Stimulated activated naive B cell treated with anti-CD40 and anti-IgM and Interleukin-4, amounts not matched to agents 10 μg/mL and 1 μg/mL and 100 μg/mL, for 72 hours (primary cell): ENCODE data around the gene ROM1.
"Not testable (repeated sequence)": the region's sequence is repeated elsewhere in the genome, so short reads cannot be mapped to it uniquely, and the experiment has no call there.

Source experiments
- ATAC-seq, 2 donors: fragments of 150-1000 bp; cut with Tn5 transposase; replicated peaks; 2 replicates each; pipeline ENCODE4 v1.10.0; 2021; ENCODE audit warnings: moderate library complexity in 1 of 2
- DNase-seq: peaks from one replicate; pipeline ENCODE4 v3.0.0; 2021
- H3K27ac Mint-ChIP-seq: one replicate; pipeline ENCODE4 v1.8.0; 2022; ENCODE audit warnings: mild to moderate bottlenecking, mixed read lengths
- H3K27me3 Mint-ChIP-seq, 2 donors: one replicate each; pipeline ENCODE4 v1.8.0; 2022; ENCODE audit warnings: mixed read lengths in 2 of 2
- H3K36me3 Mint-ChIP-seq, 2 donors: one replicate each; pipeline ENCODE4 v1.8.0; 2022; ENCODE audit warnings: mixed read lengths in 2 of 2, mild to moderate bottlenecking in 1 of 2
- H3K4me1 Mint-ChIP-seq, 2 donors: one replicate each; pipeline ENCODE4 v1.8.0; 2022; ENCODE audit warnings: mixed read lengths in 2 of 2, mild to moderate bottlenecking in 1 of 2
- H3K4me3 Mint-ChIP-seq, 2 donors: one replicate each; pipeline ENCODE4 v1.8.0; 2022; ENCODE audit warnings: mild to moderate bottlenecking in 2 of 2, mixed read lengths in 2 of 2, moderate library complexity in 1 of 2
- H3K9me3 Mint-ChIP-seq, 2 donors: one replicate each; pipeline ENCODE4 v1.8.0; 2022; ENCODE audit warnings: mixed read lengths in 2 of 2, mild to moderate bottlenecking in 1 of 2

Gene ROM1

DNA sequence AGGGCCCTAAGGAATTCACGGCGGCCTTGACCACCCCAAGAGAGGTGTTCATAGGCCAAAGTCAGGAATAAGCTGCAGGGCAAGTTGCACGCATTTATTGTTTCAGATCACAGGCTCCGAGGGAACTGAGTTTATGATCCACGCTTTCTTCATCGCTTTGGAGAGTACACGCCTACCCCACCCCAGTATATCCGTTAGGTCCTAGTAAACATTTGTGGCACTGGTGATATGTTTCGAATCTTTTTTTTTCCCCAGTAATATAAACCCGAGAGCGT, 32.6 kb downstream of the ROM1 start:
- no peaks in the 10 kb centered on the region for H3K27me3 Mint-ChIP-seq
- peaks cover 16 to 52% of the 10 kb centered on the region in 2 donors for H3K4me1 Mint-ChIP-seq
- peaks cover 21 to 25% of the 10 kb centered on the region in 2 donors for H3K36me3 Mint-ChIP-seq
- H3K27ac Mint-ChIP-seq: peak overlapping the region; percentile 97
- ATAC-seq: peak; percentile 3
- H3K4me3 Mint-ChIP-seq: peak overlapping the region; percentile 94 to 100
- no peak for DNase-seq
- H3K9me3 Mint-ChIP-seq: no peaks in the 10 kb centered on the region

DNA sequence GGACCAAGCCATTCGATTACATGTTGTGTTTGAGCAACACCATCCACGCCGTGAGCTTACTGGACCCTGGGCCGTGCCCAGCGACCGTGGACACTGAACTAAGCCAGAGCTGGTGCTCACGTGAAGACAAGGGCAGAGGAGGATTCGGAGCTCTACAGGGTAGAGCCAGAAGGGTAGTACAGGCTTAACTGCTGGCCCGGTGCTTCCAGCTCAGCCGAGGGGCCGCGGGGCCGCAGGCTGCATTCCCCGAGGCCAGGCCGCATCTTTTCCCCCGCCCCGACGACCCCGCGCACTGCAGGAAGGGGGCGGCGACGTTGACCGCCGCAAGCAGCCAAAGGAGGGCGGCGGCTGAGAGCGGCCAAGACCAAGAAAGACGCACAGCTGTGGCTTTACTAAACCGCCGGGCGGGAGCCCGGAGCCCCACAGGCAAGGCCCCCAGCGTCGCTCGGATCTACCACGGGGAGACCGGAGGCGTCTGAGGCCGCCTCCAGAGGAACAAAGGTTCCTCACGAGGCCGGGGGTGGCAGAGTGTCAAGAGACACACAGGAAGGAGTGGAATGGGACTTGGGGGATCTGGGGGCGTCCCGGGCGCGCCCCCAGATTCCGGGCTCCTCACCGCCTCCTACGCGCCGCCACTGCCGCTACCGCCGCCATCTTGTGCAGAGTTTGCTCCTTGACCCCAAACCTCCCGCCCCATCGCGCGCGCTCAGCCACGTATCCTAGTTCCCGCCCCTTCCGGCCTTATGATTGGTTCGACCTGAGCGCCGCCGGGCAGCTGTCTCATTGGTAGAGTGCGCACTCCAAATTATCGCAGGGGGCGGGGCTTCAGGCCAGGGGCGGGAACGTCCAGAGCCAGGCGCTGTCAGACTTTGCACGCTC, 33.1 kb downstream of the ROM1 start, which contains the start of gene GANAB:
Gene GANAB, minus strand, starts transcription at position 668 of the 879 bp plus-strand sequence. Its CDS starts 14 bp downstream, at position 654.
- ATAC-seq: peak; percentile 98 to 99
- Mint-ChIP-seq H3K4me1 (peaks cover 16 to 52% of the 10 kb centered on the region in 2 donors), H3K27ac (peak within 1 kb of the TSS; percentile 97), H3K27me3 (no peaks in the 10 kb centered on the region), H3K4me3 (peak within 1 kb of the TSS; percentile 94 to 100), H3K9me3 (no peaks in the 10 kb centered on the region), H3K36me3 (peaks cover 22 to 23% of the 10 kb centered on the region in 2 donors)
- DNase-seq: peak; percentile 96

- no peak for DNase-seq
- H3K27me3 Mint-ChIP-seq: no peaks in the 10 kb centered on the region
- H3K4me1 Mint-ChIP-seq: peaks cover 16 to 49% of the 10 kb centered on the region in 2 donors
- peak overlapping the region; percentile 94 to 100 for H3K4me3 Mint-ChIP-seq
- H3K36me3 Mint-ChIP-seq: peaks cover 22 to 23% of the 10 kb centered on the region in 2 donors
- no peaks in the 10 kb centered on the region for H3K9me3 Mint-ChIP-seq
- H3K27ac Mint-ChIP-seq: peak overlapping the region; percentile 97
- ATAC-seq: no peak
Measured at GRCh38 chr11:62646825-62647608, 34.0 kb downstream of the ROM1 start.

- ATAC-seq (no peak), DNase-seq (no peak)
- no peaks in the 10 kb centered on the region for H3K9me3 Mint-ChIP-seq
- H3K4me3 Mint-ChIP-seq: no peak overlapping the region
- H3K27ac Mint-ChIP-seq: peak overlapping the region; percentile 62
- peaks cover 20 to 54% of the 10 kb centered on the region in 2 donors for H3K4me1 Mint-ChIP-seq
- H3K27me3 Mint-ChIP-seq: no peaks in the 10 kb centered on the region
- peaks cover 21 to 26% of the 10 kb centered on the region in 2 donors for H3K36me3 Mint-ChIP-seq
Measured at GRCh38 chr11:62647609-62648005, 34.5 kb downstream of the ROM1 start.

DNA sequence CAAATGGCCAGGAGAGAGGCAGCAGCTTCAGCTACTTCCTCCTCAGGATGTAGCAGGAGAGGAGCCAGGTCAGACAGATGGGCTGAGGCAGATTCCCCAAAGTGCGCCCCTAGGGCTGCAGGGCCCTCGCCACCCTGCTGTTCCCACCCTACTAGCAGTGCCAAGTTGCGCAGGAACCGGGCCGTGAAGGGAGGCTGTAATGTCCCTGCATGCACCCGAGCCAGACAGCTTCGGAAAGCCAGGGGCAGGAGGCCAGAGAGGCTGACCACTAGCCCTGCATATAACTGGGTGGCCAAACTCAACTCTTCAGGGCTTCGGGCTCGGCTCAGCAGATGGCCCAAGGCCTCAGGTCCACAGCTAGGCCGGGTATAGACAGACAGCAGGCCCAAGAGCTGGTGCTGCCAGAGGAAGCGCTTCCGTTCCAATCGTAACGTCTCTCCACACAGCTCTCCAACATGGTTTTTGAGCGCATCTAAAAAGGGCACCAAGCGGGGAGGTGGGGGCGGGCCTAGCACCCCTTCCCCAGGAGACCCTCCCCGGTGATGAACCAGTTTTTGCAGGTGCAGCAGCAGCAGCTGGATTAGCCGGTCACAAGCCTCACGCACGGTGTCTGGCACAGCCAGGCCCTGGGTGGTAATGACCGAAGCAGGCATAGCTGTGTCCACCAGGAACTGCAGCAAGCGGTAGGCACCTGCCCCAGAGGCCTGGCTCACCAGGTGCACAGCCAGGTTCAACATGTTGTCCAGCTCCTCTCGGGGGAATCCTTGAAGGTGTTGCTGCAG, 35.3 kb downstream of the ROM1 start:
- Mint-ChIP-seq H3K4me3 (no peak overlapping the region), H3K9me3 (no peaks in the 10 kb centered on the region), H3K4me1 (peaks cover 21 to 57% of the 10 kb centered on the region in 2 donors), H3K27me3 (no peaks in the 10 kb centered on the region), H3K36me3 (peaks cover 20 to 26% of the 10 kb centered on the region in 2 donors), H3K27ac (no peak overlapping the region)
- ATAC-seq (no peak), DNase-seq (no peak)

DNA sequence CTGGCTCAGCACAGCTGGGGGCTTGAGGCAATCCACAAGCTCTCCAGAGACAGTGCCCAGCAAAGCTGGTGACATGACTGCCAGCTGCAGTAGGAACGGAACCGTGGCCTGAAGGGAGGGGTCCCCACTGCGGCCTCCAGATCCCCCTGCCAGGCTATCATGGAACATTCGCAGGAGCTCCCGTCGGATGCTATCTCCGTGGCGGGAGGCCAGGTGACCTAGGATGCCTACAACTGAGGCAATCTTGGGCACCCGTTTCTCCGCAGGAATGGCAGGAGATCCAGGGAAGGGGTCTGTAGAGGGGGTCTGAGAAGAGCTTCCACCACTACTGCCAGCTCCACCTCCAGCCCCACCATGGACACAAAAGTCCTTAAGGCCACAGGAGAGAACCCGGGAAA, 35.9 kb downstream of the ROM1 start:
- no peak for DNase-seq
- Mint-ChIP-seq H3K36me3 (peaks cover 20 to 25% of the 10 kb centered on the region in 2 donors), H3K4me1 (peaks cover 24 to 61% of the 10 kb centered on the region in 2 donors), H3K27ac (peak overlapping the region; percentile 62), H3K27me3 (no peaks in the 10 kb centered on the region), H3K4me3 (no peak overlapping the region), H3K9me3 (no peaks in the 10 kb centered on the region)
- ATAC-seq: no peak

- no peaks in the 10 kb centered on the region for H3K27me3 Mint-ChIP-seq
- no peak for ATAC-seq
- peaks cover 21 to 61% of the 10 kb centered on the region in 2 donors for H3K4me1 Mint-ChIP-seq
- peak overlapping the region; percentile 62 for H3K27ac Mint-ChIP-seq
- DNase-seq: no peak
- H3K9me3 Mint-ChIP-seq: no peaks in the 10 kb centered on the region
- no peak overlapping the region for H3K4me3 Mint-ChIP-seq
- H3K36me3 Mint-ChIP-seq: peaks cover 19 to 20% of the 10 kb centered on the region in 2 donors
Measured at GRCh38 chr11:62649486-62649885, 36.4 kb downstream of the ROM1 start.

- H3K9me3 Mint-ChIP-seq, H3K27me3 Mint-ChIP-seq, H3K4me3 Mint-ChIP-seq, ATAC-seq, DNase-seq: not testable (repeated sequence)
- Mint-ChIP-seq H3K27ac (peak overlapping the region; percentile 5), H3K4me1 (peaks cover 17 to 53% of the 10 kb centered on the region in 2 donors), H3K36me3 (peaks cover 16 to 20% of the 10 kb centered on the region in 2 donors)
Measured at GRCh38 chr11:62650283-62650682, 37.2 kb downstream of the ROM1 start.

- H3K36me3 Mint-ChIP-seq: peaks cover 12 to 15% of the 10 kb centered on the region in 2 donors
- peak overlapping the region; percentile 93 for H3K27ac Mint-ChIP-seq
- peaks cover 12 to 41% of the 10 kb centered on the region in 2 donors for H3K4me1 Mint-ChIP-seq
- H3K27me3 Mint-ChIP-seq: no peaks in the 10 kb centered on the region
- ATAC-seq: peak in 1 of 2 donors; percentile 6
- DNase-seq: no peak
- no peaks in the 10 kb centered on the region for H3K9me3 Mint-ChIP-seq
- H3K4me3 Mint-ChIP-seq: peak overlapping the region; percentile 87 to 99
Measured at GRCh38 chr11:62652161-62653006, 39.3 kb downstream of the ROM1 start.

DNA sequence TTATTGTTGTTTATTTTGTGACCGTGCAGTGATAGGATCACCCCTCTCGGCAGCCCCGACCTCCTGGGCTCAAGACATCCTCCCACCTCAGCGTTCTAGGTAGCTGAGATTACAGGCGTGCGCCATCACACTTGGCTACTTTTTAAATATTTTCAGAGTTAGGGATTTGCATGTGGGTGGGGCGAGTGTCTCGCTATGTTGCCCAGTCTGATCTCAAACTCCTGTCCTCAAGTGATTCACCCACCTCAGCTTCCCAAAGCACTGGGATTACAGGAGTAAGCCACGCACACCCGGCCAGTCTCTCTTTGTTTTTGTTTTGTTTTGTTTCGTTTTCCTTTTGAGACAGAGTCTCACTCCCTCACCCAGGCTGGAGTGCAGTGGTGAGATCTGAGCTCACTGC, 41.2 kb downstream of the ROM1 start:
- H3K27ac Mint-ChIP-seq: no peak overlapping the region

GRCh38 chr11:62656796-62657429, 43.9 kb downstream of the ROM1 start:
- Mint-ChIP-seq H3K9me3 (no peaks in the 10 kb centered on the region), H3K27me3 (no peaks in the 10 kb centered on the region), H3K27ac (no peak overlapping the region), H3K4me1 (peaks cover 9 to 12% of the 10 kb centered on the region in 2 donors), H3K36me3 (peaks cover 0 to 8% of the 10 kb centered on the region in 2 donors), H3K4me3 (no peak overlapping the region)
- DNase-seq: no peak
- no peak for ATAC-seq

More for the DNA sequence above, 41.2 kb downstream of the ROM1 start:
- Mint-ChIP-seq H3K4me3 (peak overlapping the region; percentile 52 to 65), H3K36me3 (peaks cover 7% of the 10 kb centered on the region in 2 donors), H3K4me1 (peaks cover 12 to 29% of the 10 kb centered on the region in 2 donors), H3K9me3 (no peaks in the 10 kb centered on the region), H3K27me3 (no peaks in the 10 kb centered on the region)
- no peak for ATAC-seq
- no peak for DNase-seq

- H3K27ac Mint-ChIP-seq: peak overlapping the region; percentile 99
- DNase-seq: no peak
- no peaks in the 10 kb centered on the region for H3K27me3 Mint-ChIP-seq
- H3K9me3 Mint-ChIP-seq: no peaks in the 10 kb centered on the region
- peaks cover 34 to 46% of the 10 kb centered on the region in 2 donors for H3K36me3 Mint-ChIP-seq
- ATAC-seq: peak; percentile 63 to 65
- peak overlapping the region; percentile 97 to 100 for H3K4me3 Mint-ChIP-seq
- peaks cover 22 to 53% of the 10 kb centered on the region in 2 donors for H3K4me1 Mint-ChIP-seq
Measured at GRCh38 chr11:62664405-62665074, 51.5 kb downstream of the ROM1 start.
